Gastrocnemius medialis (tissue), 4 donors: ENCODE results near the gene DIP2C. TPM values are rescaled to one million over a fixed set of nuclear protein-coding genes. Genes with fewer than 3 reads are reported as not detected.

ENCODE experiments used
- ATAC-seq, 2 donors: fragments of 150-250 bp; one replicate each; pipeline ENCODE4 v1.9.1; 2016
- DNase-seq, 2 donors: peaks; one replicate each; pipeline ENCODE4 v3.0.0-alpha.2; 2019
- H3K27ac ChIP-seq, 4 donors: fragments of 200-600 bp; sonication (generic); 1 replicate in 1 of 4; 2 replicates in 3 of 4; pipeline ENCODE4 v1.5.1; 2016 to 2018; ENCODE audit warnings: mild to moderate bottlenecking in 2 of 4, moderate library complexity in 1 of 4
- H3K27me3 ChIP-seq, 3 donors: fragments of 200-600 bp; sonication (generic) in 2 of 3; 1 replicate in 1 of 3; 2 replicates in 2 of 3; pipeline versions ENCODE4 v1.5.1 to v1.6.0; 2016 to 2019; ENCODE audit warnings: mild to moderate bottlenecking in 1 of 3, moderate library complexity in 1 of 3
- H3K36me3 ChIP-seq, 2 donors: fragments of 200-600 bp; sonication (generic) in 1 of 2; one replicate each; pipeline ENCODE4 v1.5.1; 2017 to 2018
- H3K4me1 ChIP-seq, 2 donors: fragments of 200-600 bp; sonication (generic) in 1 of 2; one replicate each; pipeline ENCODE4 v1.5.1; 2016 to 2017; ENCODE audit warnings: mild to moderate bottlenecking in 2 of 2
- H3K4me3 ChIP-seq, 4 donors: fragments of 200-600 bp; sonication (generic) in 3 of 4; 1 replicate in 1 of 4; 2 replicates in 3 of 4; pipeline ENCODE4 v1.5.1; 2016 to 2019; ENCODE audit warnings: mild to moderate bottlenecking in 2 of 4
- H3K9me3 ChIP-seq, 3 donors: fragments of 200-600 bp; sonication (generic) in 2 of 3; 1 replicate in 1 of 3; 2 replicates in 2 of 3; pipeline ENCODE4 v1.5.1; 2016 to 2019
- POLR2A ChIP-seq, 2 donors: fragments of 450-650 bp; IDR thresholded peaks; one replicate each; pipeline ENCODE4 v1.6.1; 2017; ENCODE audit warnings: antibody characterized with exemption in 2 of 2, mild to moderate bottlenecking in 2 of 2, moderate library complexity in 2 of 2
- in situ Hi-C, 4 donors: fragments of 200-750 bp; cut with MboI; loops; one replicate each; pipeline versions ENCODE4 v1.15.0 to v1.8.0; 2017; ENCODE audit warnings: low sequenced_read_pairs in 4 of 4
- intact Hi-C: fragments of 100-400 bp; cut with DNase I; formaldehyde crosslinking; loops from one replicate; pipeline ENCODE4 v1.15.1; 2023; ENCODE audit warnings: low total_unique reads
- total RNA-seq, 4 donors: library from RNA; depleted of rRNA; stranded (reverse); fragments of >200 nt; gene quantifications; one replicate each; pipeline versions ENCODE4 v1.1.0 to v1.2.3, GENCODE V29; 2016
- TF ChIP-seq, protein P1 (sequence below), 5 experiments: fragments of 450-650 bp in 3 of 5; fragments of 200-600 bp in 2 of 5; sonication (generic) in 2 of 5; IDR thresholded peaks in 4 of 5; conservative IDR thresholded peaks in 1 of 5; 1 replicate in 4 of 5; 2 replicates in 1 of 5; pipeline ENCODE4 v1.5.1; 2016 to 2019; ENCODE audit warnings: antibody characterized with exemption in 5 of 5, mild to moderate bottlenecking in 3 of 5, moderate library complexity in 3 of 5

Gene DIP2C
- total RNA-seq, 4 donors from 2014 or later, result 19.1 to 60.0 (median 30.2) TPM

DNA sequence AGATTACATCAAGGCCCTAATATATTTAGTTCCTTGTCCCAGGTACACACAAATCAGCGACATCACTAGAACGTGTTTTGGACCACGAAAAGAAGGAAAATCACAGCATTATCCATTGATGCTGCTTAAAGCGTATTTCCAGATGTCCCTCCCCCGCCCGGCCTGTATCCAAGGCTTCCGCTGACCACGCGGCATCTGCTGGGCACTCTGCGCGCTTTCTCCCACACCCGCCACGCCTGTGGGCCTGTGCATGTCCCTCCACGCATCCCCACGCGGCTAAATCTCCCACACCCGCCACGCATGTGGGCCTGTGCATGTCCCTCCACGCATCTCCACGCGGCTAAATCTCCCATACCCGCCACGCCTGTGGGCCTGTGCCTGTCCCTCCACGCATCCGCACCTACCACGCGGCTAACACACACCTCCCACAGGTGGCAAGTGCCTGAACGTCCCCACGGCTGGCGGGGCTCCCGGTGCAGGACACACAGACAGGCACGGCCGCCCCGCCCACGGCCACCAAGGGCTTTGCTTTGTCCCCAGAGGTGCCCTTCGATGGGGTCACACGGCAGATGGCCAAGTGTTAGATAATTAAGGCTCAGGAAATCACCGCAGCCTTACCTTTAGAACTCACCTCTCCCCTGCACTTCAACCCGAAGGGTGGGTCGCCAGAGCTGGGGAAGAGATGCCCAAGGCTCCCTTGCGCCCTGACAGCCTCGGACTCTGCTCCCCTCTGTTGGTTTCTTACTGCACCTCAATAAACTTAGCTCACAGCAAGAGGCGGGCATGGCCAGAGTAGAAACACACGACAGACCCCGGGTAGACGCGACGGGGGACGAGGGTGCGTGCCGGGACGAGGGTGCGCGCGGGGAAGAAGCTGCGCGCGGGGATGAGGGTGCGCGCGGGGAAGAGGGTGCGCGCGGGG lies 49.5 kb downstream of the DIP2C start:
- H3K27me3 ChIP-seq, result no peaks in the 10 kb centered on the region
- no peaks in the 10 kb centered on the region for H3K36me3 ChIP-seq
- H3K4me3 ChIP-seq, result no peak overlapping the region
- in situ Hi-C loops, result no loop called here
- TF ChIP-seq, protein P1, sequence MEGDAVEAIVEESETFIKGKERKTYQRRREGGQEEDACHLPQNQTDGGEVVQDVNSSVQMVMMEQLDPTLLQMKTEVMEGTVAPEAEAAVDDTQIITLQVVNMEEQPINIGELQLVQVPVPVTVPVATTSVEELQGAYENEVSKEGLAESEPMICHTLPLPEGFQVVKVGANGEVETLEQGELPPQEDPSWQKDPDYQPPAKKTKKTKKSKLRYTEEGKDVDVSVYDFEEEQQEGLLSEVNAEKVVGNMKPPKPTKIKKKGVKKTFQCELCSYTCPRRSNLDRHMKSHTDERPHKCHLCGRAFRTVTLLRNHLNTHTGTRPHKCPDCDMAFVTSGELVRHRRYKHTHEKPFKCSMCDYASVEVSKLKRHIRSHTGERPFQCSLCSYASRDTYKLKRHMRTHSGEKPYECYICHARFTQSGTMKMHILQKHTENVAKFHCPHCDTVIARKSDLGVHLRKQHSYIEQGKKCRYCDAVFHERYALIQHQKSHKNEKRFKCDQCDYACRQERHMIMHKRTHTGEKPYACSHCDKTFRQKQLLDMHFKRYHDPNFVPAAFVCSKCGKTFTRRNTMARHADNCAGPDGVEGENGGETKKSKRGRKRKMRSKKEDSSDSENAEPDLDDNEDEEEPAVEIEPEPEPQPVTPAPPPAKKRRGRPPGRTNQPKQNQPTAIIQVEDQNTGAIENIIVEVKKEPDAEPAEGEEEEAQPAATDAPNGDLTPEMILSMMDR (IDR thresholded peaks at IDR 0.05 in 4 of 5, conservative IDR thresholded peaks at IDR 0.05 in 1 of 5), result no peak
- TF ChIP-seq POLR2A (IDR thresholded peaks at IDR 0.05), result no peak
- no peak overlapping the region for H3K27ac ChIP-seq
- ATAC-seq, result no peak
- peaks cover 0 to 2% of the 10 kb centered on the region in 2 donors for H3K4me1 ChIP-seq
- H3K9me3 ChIP-seq, result peaks cover 0 to 7% (median 2%) of the 10 kb centered on the region in 3 donors
- DNase-seq, result no peak
- intact Hi-C loops, result no loop called here

DNA sequence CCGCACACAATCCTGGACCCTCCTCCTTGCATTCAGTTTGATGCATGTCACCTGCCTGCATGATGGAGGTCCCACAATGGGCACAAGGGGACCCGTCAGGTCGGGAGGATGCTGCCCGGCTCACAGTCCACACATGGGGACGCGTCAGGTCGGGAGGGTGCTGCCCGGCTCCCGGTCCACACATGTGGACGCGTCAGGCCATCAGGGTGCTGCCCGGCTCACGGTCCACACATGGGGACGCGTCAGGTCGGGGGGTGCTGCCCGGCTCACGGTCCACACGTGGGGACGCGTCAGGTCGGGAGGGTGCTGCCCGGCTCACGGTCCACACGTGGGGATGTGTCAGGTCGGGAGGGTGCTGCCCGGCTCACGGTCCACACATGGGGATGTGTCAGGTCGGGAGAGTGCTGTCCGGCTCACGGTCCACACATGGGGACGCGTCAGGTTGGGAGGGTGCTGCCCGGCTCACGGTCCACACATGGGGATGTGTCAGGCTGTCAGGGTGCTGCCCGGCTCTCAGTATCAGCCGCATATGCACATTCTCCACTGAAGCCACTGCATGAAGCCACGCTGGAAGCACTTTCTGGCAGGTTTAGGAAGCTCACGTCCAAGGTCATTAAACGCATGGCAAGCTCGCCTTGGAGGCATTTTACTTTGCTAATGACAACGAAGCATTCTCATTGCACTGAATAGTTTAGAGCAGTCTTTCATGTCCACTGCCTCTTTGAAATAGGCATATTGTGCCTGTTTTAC lies 50.3 kb downstream of the DIP2C start:
- no peak overlapping the region for H3K4me3 ChIP-seq
- no peaks in the 10 kb centered on the region for H3K36me3 ChIP-seq
- in situ Hi-C loops (no loop called here), intact Hi-C loops (no loop called here)
- DNase-seq (no peak), ATAC-seq (no peak)
- H3K9me3 ChIP-seq, result no peaks in the 10 kb centered on the region
- H3K27ac ChIP-seq, result no peak overlapping the region
- H3K4me1 ChIP-seq, result peaks cover 5 to 9% of the 10 kb centered on the region in 2 donors
- no peak for TF ChIP-seq POLR2A (IDR thresholded peaks at IDR 0.05)
- TF ChIP-seq, protein P1 (IDR thresholded peaks at IDR 0.05 in 4 of 5, conservative IDR thresholded peaks at IDR 0.05 in 1 of 5), result no peak
- no peaks in the 10 kb centered on the region for H3K27me3 ChIP-seq

DNA sequence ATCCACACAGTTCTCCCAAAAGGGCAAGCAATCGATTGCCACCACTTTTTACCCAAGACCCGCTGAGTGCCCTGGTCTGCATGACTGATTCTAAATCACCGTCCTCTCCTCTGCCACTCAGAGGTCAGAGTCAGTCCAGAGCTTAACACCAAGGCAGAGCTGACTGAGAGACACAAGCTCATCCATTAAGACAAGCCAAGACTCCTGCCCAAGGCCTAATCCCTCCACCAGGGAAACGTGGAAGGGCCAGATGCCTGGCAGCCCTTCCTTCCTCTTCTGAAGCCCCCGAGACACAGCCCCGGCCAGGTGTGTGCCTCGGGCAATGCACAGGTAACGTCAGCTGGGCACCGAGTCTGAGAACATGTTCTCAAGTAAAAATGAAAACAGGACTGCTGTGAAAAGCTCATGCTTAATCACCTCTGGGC lies 51.7 kb downstream of the DIP2C start:
- Histone ChIP-seq H3K36me3 (no peaks in the 10 kb centered on the region), H3K9me3 (no peaks in the 10 kb centered on the region), H3K4me1 (peaks cover 14 to 16% of the 10 kb centered on the region in 2 donors), H3K4me3 (no peak overlapping the region), H3K27ac (no peak overlapping the region), H3K27me3 (no peaks in the 10 kb centered on the region)
- TF ChIP-seq POLR2A (IDR thresholded peaks at IDR 0.05), result no peak
- TF ChIP-seq, protein P1 (IDR thresholded peaks at IDR 0.05 in 4 of 5, conservative IDR thresholded peaks at IDR 0.05 in 1 of 5), result no peak
- intact Hi-C loops (no loop called here), in situ Hi-C loops (no loop called here)
- ATAC-seq, result no peak
- no peak for DNase-seq

DNA sequence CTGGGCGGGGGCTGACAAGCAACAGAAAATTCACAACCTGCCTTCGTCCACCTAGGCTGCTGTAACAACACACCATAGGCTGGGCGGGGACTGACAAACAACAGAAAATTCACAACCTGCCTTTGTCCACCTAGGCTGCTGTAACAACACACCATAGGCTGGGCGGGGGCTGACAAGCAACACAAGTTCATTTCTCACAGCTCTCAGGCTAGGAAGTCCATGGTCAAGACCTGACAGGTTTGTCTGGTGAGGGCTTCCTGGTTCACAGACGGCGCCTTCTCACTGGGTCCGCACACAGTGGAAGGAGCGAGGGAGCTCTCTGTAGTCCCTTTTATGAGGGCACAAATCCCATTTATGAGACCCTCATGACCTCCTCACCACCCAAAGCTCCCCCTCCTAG lies 52.2 kb downstream of the DIP2C start:
- Histone ChIP-seq H3K4me3 (no peak overlapping the region), H3K4me1 (peaks cover 14 to 16% of the 10 kb centered on the region in 2 donors), H3K36me3 (no peaks in the 10 kb centered on the region), H3K27me3 (no peaks in the 10 kb centered on the region), H3K27ac (no peak overlapping the region), H3K9me3 (no peaks in the 10 kb centered on the region)
- no peak for DNase-seq
- TF ChIP-seq POLR2A (IDR thresholded peaks at IDR 0.05), result no peak
- TF ChIP-seq, protein P1 (IDR thresholded peaks at IDR 0.05 in 4 of 5, conservative IDR thresholded peaks at IDR 0.05 in 1 of 5), result no peak
- in situ Hi-C loops (no loop called here), intact Hi-C loops (no loop called here)
- ATAC-seq, result no peak
